OCI-LY1 (cell line): ENCODE results near the gene DNAJC6.

Source experiments
- H2AFZ ChIP-seq: fragments of 200-600 bp; sonication (generic), shearing (Covaris generic); 2 replicates; pipeline ENCODE4 v1.6.0; 2014; ENCODE audit warnings: antibody characterized with exemption, mild to moderate bottlenecking, low read length
- H3F3A ChIP-seq: fragments of 200-600 bp; sonication (generic), shearing (Covaris generic); 2 replicates; pipeline ENCODE4 v1.6.0; 2014; ENCODE audit warnings: mild to moderate bottlenecking, antibody characterized with exemption, low read length, moderate library complexity; ENCODE audit not compliant: insufficient read depth
- H3K27ac ChIP-seq: fragments of 200-600 bp; sonication (generic); 2 replicates; pipeline ENCODE4 v1.5.1; 2014; ENCODE audit warnings: low read length, mixed run types, mild to moderate bottlenecking, low read depth; ENCODE audit not compliant: poor library complexity, severe bottlenecking
- H3K27me3 ChIP-seq: fragments of 200-600 bp; sonication (generic); 2 replicates; pipeline ENCODE4 v1.6.0; 2014; ENCODE audit warnings: antibody characterized with exemption, mild to moderate bottlenecking, low read length, moderate library complexity; ENCODE audit not compliant: insufficient read depth
- H3K36me3 ChIP-seq: fragments of 200-600 bp; sonication (generic); 2 replicates; pipeline ENCODE4 v1.6.1; 2014; ENCODE audit warnings: mild to moderate bottlenecking, antibody characterized with exemption, low read length, moderate library complexity, mixed read lengths; ENCODE audit not compliant: insufficient read depth
- H3K4me1 ChIP-seq: fragments of 200-600 bp; sonication (generic); 2 replicates; pipeline ENCODE4 v1.5.1; 2014; ENCODE audit warnings: mild to moderate bottlenecking, low read length, moderate library complexity; ENCODE audit not compliant: insufficient read depth, severe bottlenecking
- H3K4me2 ChIP-seq: fragments of 200-600 bp; sonication (generic), shearing (Covaris generic); 2 replicates; pipeline ENCODE4 v1.6.1; 2014; ENCODE audit warnings: low read length
- H3K4me3 ChIP-seq: fragments of 200-600 bp; sonication (generic); 2 replicates; pipeline ENCODE4 v1.5.1; 2014; ENCODE audit warnings: low read length, low read depth, mild to moderate bottlenecking, mixed read lengths; ENCODE audit not compliant: poor library complexity, severe bottlenecking
- H3K79me2 ChIP-seq: fragments of 200-600 bp; shearing (Covaris generic); 2 replicates; pipeline ENCODE4 v1.6.1; 2016; ENCODE audit warnings: mixed run types, low read length, mixed read lengths; ENCODE audit not compliant: insufficient read depth
- H3K9ac ChIP-seq: fragments of 200-600 bp; sonication (generic), shearing (Covaris generic); 2 replicates; pipeline ENCODE4 v1.6.1; 2014; ENCODE audit warnings: mild to moderate bottlenecking, low read length, mixed read lengths
- H3K9me2 ChIP-seq: fragments of 200-600 bp; sonication (generic), shearing (Covaris generic); 2 replicates; pipeline ENCODE4 v1.6.1; 2014; ENCODE audit warnings: low read depth, mild to moderate bottlenecking, low read length, mixed read lengths
- H3K9me3 ChIP-seq: fragments of 200-600 bp; shearing (Covaris generic); 2 replicates; pipeline ENCODE4 v1.6.1; 2014; ENCODE audit warnings: low read length, mixed read lengths
- H4K20me1 ChIP-seq: fragments of 200-600 bp; sonication (generic), shearing (Covaris generic); 2 replicates; pipeline ENCODE4 v1.6.0; 2016; ENCODE audit warnings: mild to moderate bottlenecking, low read length; ENCODE audit not compliant: insufficient read depth
- CTCF ChIP-seq: fragments of 200-600 bp; sonication (generic), shearing (Covaris generic); IDR thresholded peaks from 2 replicates; pipeline ENCODE4 v1.5.1; 2017; ENCODE audit warnings: mild to moderate bottlenecking, antibody characterized with exemption, low read length, moderate library complexity, mixed read lengths
- EZH2 ChIP-seq: fragments of 200-600 bp; sonication (generic), shearing (Covaris generic); IDR thresholded peaks from 2 replicates; pipeline ENCODE4 v1.8.0; 2017; ENCODE audit warnings: borderline replicate concordance, mixed run types, mild to moderate bottlenecking, antibody characterized with exemption, low read length, moderate library complexity, mixed read lengths

Gene DNAJC6

GRCh38 chr1:65267683-65268082 is 41.7 kb upstream of the DNAJC6 start:
- Histone ChIP-seq H3K36me3 (no peaks in the 10 kb centered on the region), H4K20me1 (no peaks in the 10 kb centered on the region), H3K27me3 (no peaks in the 10 kb centered on the region), H3K9me2 (no peaks in the 10 kb centered on the region), H2AFZ (no peak overlapping the region), H3K27ac (no peak overlapping the region), H3K4me3 (no peak overlapping the region), H3K9me3 (no peaks in the 10 kb centered on the region), H3K79me2 (no peaks in the 10 kb centered on the region), H3K4me2 (no peak overlapping the region), H3K9ac (no peak overlapping the region), H3F3A (no peaks in the 10 kb centered on the region), H3K4me1 (peaks cover 23% of the 10 kb centered on the region)
- TF ChIP-seq EZH2 (no peak), CTCF (no peak)

GRCh38 chr1:65269612-65270011 is 39.7 kb upstream of the DNAJC6 start:
- no peak overlapping the region for H3K9ac ChIP-seq
- H3K27me3 ChIP-seq = no peaks in the 10 kb centered on the region
- no peaks in the 10 kb centered on the region for H3K79me2 ChIP-seq
- H3K36me3 ChIP-seq = no peaks in the 10 kb centered on the region
- no peaks in the 10 kb centered on the region for H4K20me1 ChIP-seq
- H3K9me3 ChIP-seq = no peaks in the 10 kb centered on the region
- H3K4me1 ChIP-seq = peaks cover 18% of the 10 kb centered on the region
- H3K4me3 ChIP-seq = no peak overlapping the region
- H3K27ac ChIP-seq = no peak overlapping the region
- no peak for TF ChIP-seq CTCF
- TF ChIP-seq EZH2 = no peak
- no peaks in the 10 kb centered on the region for H3F3A ChIP-seq
- no peaks in the 10 kb centered on the region for H3K9me2 ChIP-seq
- no peak overlapping the region for H3K4me2 ChIP-seq
- H2AFZ ChIP-seq = no peak overlapping the region

GRCh38 chr1:65276197-65276939 is 33.0 kb upstream of the DNAJC6 start:
- H3K27ac ChIP-seq = no peak overlapping the region
- no peaks in the 10 kb centered on the region for H3K9me2 ChIP-seq
- H3K9ac ChIP-seq = no peak overlapping the region
- no peaks in the 10 kb centered on the region for H4K20me1 ChIP-seq
- H3K4me1 ChIP-seq = peaks cover 43% of the 10 kb centered on the region
- no peaks in the 10 kb centered on the region for H3K9me3 ChIP-seq
- no peak overlapping the region for H3K4me3 ChIP-seq
- TF ChIP-seq CTCF = no peak
- TF ChIP-seq EZH2 = no peak
- H3K79me2 ChIP-seq = no peaks in the 10 kb centered on the region
- no peaks in the 10 kb centered on the region for H3K27me3 ChIP-seq
- no peaks in the 10 kb centered on the region for H3K36me3 ChIP-seq
- no peak overlapping the region for H2AFZ ChIP-seq
- no peaks in the 10 kb centered on the region for H3F3A ChIP-seq
- H3K4me2 ChIP-seq = no peak overlapping the region
